HG03460 (cell line): ENCODE results near the gene TRPC4AP.
"Not testable (repeated sequence)": the region's sequence is repeated elsewhere in the genome, so short reads cannot be mapped to it uniquely, and the experiment has no call there.

Experiments
- ATAC-seq: cut with Tn5 transposase; IDR thresholded peaks from one replicate; pipeline ENCODE4 v1.9.1; 2021; ENCODE audit not compliant: unreplicated experiment

Gene TRPC4AP

GRCh38 chr20:35104685-35105295 lies 12.2 kb upstream of the TRPC4AP start:
- no peak for ATAC-seq

GRCh38 chr20:35101620-35102019 lies 9.0 kb upstream of the TRPC4AP start:
- ATAC-seq, result no peak

DNA sequence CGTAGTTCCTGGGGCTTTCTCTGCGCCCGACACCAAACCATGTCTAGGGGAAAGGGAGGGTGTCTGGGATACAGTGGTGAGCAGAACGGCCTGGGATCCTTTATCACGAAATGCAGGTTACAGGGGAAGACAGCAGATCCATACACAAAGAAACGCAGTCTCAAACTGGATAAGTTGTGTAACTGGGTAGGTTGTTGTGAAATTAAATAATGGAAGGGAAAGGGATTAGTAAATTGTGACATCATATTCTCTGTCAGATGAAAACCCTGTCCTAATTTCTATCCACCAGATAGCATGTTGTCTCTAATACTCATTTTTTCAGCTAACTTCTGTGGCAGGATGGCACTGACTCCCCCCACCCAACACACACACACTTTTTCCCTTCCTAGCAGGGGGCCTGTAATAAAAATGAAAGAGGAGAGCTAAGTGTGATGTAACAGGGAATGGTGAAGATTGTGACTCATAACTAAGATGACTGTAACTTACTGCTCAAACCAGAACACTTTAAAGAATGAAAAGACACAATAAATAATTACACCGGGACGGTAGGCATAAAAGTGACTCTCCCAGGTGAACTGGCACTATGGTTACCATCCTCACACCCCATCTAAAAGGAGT lies 769 bp upstream of the TRPC4AP start:
- ATAC-seq, result no peak

GRCh38 chr20:35091816-35092523 lies 637 bp downstream of the TRPC4AP start:
- peak; percentile 12 for ATAC-seq

DNA sequence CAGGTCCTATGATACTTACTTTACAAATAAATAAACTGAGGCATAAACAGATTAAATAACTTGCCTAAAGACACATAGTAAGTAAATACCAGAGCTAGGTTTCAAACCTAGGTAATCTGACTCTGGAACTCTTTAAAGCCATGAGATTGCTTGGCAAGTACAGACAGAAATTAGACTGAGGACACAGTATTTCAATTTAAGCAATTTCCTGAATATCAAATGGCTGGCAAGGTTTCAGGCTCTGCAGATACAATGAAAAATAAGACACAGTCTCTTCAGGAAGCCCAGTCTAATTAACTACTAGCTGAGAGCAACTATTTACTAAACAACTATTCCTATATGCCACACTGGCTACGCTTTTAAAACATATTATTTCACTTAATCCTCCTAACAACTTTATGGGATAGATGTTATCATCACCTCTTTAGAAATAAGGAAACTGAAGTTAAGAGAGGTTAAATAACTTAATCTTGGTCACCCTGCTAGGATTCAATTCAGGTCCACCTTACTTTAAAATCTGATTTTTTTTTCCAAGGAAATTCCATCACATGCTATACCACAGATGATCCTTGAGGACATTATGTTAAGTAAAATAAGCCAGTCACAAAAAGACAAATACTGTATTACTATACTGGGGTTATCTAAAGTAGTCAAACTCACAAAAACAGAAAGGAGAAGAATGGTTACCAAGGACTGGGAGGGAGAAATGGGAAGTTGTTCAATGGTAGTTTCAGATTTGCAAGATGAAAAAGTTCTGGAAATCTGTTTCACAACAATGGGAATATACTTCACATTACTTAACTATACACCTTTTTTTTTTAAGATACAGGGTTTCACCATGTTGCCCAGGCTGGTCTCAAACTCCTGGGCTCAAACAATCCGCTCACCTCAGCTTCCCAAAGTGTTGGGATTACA lies 4.1 kb downstream of the TRPC4AP start:
- no peak for ATAC-seq

DNA sequence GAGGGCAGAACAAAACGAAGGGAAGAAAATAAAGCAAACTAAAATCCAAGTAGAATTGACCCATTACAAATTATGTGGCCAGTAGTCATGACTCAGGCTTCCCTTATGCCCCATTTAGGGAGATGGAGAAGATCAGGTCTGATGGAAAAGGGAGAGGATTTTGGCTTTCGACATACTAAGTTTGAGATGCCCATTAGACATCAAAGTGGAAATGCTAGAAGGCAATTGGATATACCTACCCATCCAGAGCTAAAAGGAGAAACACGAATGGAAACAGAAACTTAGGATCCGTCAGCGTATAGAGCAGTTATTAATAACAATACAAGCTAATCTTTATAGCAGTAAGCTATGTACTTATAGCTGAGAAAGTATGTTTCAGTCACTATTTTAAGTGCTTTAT lies 4.8 kb downstream of the TRPC4AP start:
- no peak for ATAC-seq

DNA sequence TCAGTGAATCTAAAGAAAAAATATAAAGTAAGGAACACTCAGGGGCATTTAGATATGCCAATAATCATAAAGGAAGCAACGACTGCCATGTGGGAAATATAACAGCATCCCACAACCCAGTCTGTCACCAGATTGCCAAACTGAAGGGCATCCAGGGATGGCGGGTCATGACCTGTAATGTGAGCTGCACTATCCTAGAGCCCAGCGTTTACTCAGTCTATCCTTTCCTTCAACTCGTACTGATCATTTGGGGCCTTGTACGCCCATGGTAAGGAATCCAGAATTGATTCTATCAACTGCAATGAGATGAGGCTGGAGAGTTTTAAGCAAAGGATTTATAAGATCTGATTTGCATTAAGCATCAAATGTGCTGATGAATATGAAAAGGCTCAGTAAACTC lies 5.3 kb downstream of the TRPC4AP start:
- no peak for ATAC-seq

GRCh38 chr20:35085477-35086225 lies 7.0 kb downstream of the TRPC4AP start:
- no peak for ATAC-seq

DNA sequence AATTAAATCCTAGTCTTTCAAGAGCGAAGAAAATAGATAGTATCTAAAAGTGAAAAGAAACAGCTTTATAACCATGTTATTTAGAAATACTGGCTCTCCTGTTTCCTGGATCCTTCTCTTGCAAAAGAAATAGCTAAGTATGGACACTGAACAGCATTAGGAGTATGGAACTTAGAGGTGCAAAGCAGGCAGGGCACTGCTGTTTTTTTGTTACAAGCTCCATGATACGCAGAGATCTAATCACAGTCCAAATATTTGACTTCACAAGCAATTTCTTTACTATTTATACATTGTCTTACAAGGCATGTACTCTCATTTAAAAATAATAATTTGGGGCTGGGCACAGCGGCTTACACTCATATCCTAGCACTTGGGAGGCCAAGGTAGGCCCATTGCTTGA lies 7.6 kb downstream of the TRPC4AP start:
- ATAC-seq, result no peak

DNA sequence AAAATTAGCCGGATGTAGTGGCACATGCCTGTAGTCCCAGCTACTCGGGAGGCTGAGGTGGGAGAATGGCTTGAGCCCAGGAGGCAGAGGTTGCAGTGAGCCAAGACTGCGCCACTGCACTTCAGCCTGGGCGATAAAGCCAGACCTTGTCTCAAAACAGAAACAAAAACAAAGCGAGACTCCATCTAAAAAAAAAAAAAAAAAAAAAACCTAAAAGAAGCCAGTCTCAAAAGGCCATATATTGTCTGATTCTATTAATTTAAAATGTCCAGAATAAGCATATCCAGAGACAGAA lies 12.3 kb downstream of the TRPC4AP start:
- ATAC-seq, result not testable (repeated sequence)

GRCh38 chr20:35079472-35080347 lies 12.9 kb downstream of the TRPC4AP start:
- no peak for ATAC-seq

GRCh38 chr20:35077872-35078271 lies 14.7 kb downstream of the TRPC4AP start:
- no peak for ATAC-seq

DNA sequence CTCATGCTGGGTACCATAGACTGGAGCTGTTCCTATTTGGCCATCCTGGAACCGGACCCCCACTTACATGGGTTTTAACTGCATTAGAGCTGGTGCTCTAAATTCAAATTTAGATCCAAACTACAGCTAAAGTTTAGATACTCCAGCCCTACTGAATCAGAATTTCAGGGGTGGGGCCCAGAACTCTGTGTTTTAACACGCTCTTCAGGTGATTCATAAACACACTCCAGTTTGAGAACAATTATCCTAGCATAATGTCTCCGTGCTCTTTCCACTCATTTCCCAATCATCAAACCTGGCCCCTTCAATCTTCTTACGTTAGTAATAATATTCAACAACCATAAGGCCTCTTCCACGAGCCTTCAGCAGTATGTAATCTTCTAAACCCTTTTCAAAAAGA lies 15.3 kb downstream of the TRPC4AP start:
- ATAC-seq, result no peak

- ATAC-seq, result not testable (repeated sequence)
These were observed 21.0 kb downstream of the TRPC4AP start for GRCh38 chr20:35071436-35072153.

GRCh38 chr20:35066194-35066593 lies 26.4 kb downstream of the TRPC4AP start:
- no peak for ATAC-seq

DNA sequence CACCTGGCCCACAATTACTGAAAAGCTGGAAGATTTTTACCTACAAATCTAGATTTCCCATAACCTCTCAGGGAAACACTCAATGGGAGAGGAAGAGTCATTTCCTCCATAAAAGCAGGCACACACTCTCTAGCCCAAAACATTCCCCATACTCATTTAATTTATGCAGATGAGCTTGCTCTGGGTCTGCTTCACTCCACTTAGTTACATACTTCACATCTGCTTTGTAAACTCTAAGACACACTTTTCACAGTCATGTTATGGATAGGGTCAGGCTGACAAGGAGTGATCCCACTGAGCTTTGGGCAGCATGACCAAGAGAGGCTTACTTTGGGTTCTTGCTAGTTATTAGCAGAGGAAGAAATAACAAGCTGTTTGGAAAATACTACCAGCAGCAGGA lies 27.4 kb downstream of the TRPC4AP start:
- no peak for ATAC-seq

DNA sequence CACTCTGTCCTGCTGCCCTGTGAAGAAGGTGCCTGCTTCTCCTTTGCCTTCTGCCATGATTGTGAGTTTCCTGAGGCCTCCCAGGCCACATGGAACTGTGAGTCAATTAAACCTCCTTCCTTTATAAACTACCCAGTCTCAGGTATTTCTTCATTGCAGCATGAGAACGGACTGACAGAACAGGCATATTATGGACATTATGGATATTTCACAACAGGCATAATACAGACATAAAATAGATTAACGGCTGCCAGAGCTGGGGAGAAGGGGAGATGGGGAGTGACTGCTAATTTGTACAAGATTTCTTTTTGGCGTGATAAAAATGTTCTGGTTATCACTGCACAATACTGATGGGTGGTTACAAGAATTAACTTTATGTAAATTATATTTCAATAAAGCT lies 29.4 kb downstream of the TRPC4AP start:
- no peak for ATAC-seq

GRCh38 chr20:35062478-35062877 lies 30.1 kb downstream of the TRPC4AP start:
- no peak for ATAC-seq

- no peak for ATAC-seq
These were observed 32.4 kb downstream of the TRPC4AP start for GRCh38 chr20:35060168-35060567.
